MM.1S (cell line): ENCODE results near the gene CLASP1.

Source experiments
- DNase-seq: peaks from one replicate; pipeline ENCODE4 v3.0.0-alpha.2; 2015
- H2AFZ ChIP-seq: fragments of 300-600 bp; sonication (generic); 2 replicates; pipeline ENCODE4 v1.6.0; 2016; ENCODE audit warnings: antibody characterized with exemption, low read length
- H3F3A ChIP-seq: fragments of 300-600 bp; sonication (generic); 2 replicates; pipeline ENCODE4 v1.6.1; 2016; ENCODE audit warnings: mild to moderate bottlenecking, antibody characterized with exemption, low read length, moderate library complexity, mixed read lengths; ENCODE audit not compliant: insufficient read depth
- H3K27ac ChIP-seq: fragments of 300-600 bp; sonication (generic); 2 replicates; pipeline ENCODE4 v1.5.1; 2016; ENCODE audit warnings: mild to moderate bottlenecking, low read length
- H3K27me3 ChIP-seq: fragments of 300-600 bp; sonication (generic); replicated peaks from 2 replicates; pipeline ENCODE4 v1.6.0; 2016; ENCODE audit warnings: low read length; ENCODE audit not compliant: insufficient read depth
- H3K36me3 ChIP-seq: fragments of 300-600 bp; sonication (generic); replicated peaks from 2 replicates; pipeline ENCODE4 v1.6.1; 2016; ENCODE audit warnings: mild to moderate bottlenecking, low read length, mixed read lengths; ENCODE audit not compliant: insufficient read depth
- H3K4me1 ChIP-seq: fragments of 300-600 bp; sonication (generic); 2 replicates; pipeline ENCODE4 v1.6.1; 2016; ENCODE audit warnings: low read length, mixed read lengths
- H3K4me2 ChIP-seq: fragments of 300-600 bp; sonication (generic); 2 replicates; pipeline ENCODE4 v1.6.0; 2016; ENCODE audit warnings: low read depth, low read length
- H3K4me3 ChIP-seq: fragments of 300-600 bp; sonication (generic); 2 replicates; pipeline ENCODE4 v1.5.1; 2016; ENCODE audit warnings: low read length, mixed read lengths
- H3K79me2 ChIP-seq: fragments of 300-600 bp; sonication (generic); 2 replicates; pipeline ENCODE4 v1.6.1; 2016; ENCODE audit warnings: mixed run types, low read length, mixed read lengths
- H3K9ac ChIP-seq: fragments of 300-600 bp; sonication (generic); 2 replicates; pipeline ENCODE4 v1.6.1; 2016; ENCODE audit warnings: low read length, mixed read lengths
- H3K9me2 ChIP-seq: fragments of 300-600 bp; sonication (generic); replicated peaks from 2 replicates; pipeline ENCODE4 v1.6.1; 2016; ENCODE audit warnings: mild to moderate bottlenecking, low read length, mixed read lengths; ENCODE audit not compliant: insufficient read depth
- H3K9me3 ChIP-seq: fragments of 300-600 bp; sonication (generic); replicated peaks from 2 replicates; pipeline ENCODE4 v1.6.1; 2016; ENCODE audit warnings: mild to moderate bottlenecking, low read length, mixed read lengths; ENCODE audit not compliant: insufficient read depth
- H4K20me1 ChIP-seq: fragments of 300-600 bp; sonication (generic); 2 replicates; pipeline ENCODE4 v1.6.1; 2016; ENCODE audit warnings: mild to moderate bottlenecking, low read length, moderate library complexity, mixed read lengths; ENCODE audit not compliant: insufficient read depth
- EZH2 ChIP-seq: fragments of 300-600 bp; sonication (generic); optimal IDR thresholded peaks from 2 replicates; pipeline ENCODE3; 2017; ENCODE audit warnings: low read depth, mild to moderate bottlenecking, antibody characterized with exemption, low read length, mixed read lengths
- EZH2phosphoT487 ChIP-seq: fragments of 300-600 bp; sonication (generic); IDR thresholded peaks from 2 replicates; pipeline ENCODE4 v1.6.1; 2018; ENCODE audit warnings: antibody characterized with exemption, low read length
- TF ChIP-seq, protein P1 (sequence below): fragments of 300-600 bp; sonication (generic); IDR thresholded peaks from 2 replicates; pipeline ENCODE4 v1.5.1; 2016; ENCODE audit warnings: antibody characterized with exemption, low read length, mixed read lengths

The CLASP1 gene

GRCh38 chr2:121562269-121563176 is 86.7 kb downstream of the CLASP1 start:
- Histone ChIP-seq H3K4me1 (peaks cover 4% of the 10 kb centered on the region; the same call in 1 of the 2 replicates), H3K4me3 (no peak overlapping the region), H3K36me3 (no peaks in the 10 kb centered on the region), H3K9me3 (no peaks in the 10 kb centered on the region), H4K20me1 (0 out of 2 replicates have a peak, but pooled peaks cover 4% of the 10 kb centered on the region), H3K79me2 (peaks cover 93% of the 10 kb centered on the region), H3K9ac (no peak overlapping the region), H3K27me3 (no peaks in the 10 kb centered on the region), H3K27ac (no peak overlapping the region; the same call in 1 of the 2 replicates), H2AFZ (no peak overlapping the region), H3K4me2 (peak overlapping the region; percentile 17; the same call in 1 of the 2 replicates), H3F3A (no peaks in the 10 kb centered on the region), H3K9me2 (no peaks in the 10 kb centered on the region)
- DNase-seq = no peak
- no peak for TF ChIP-seq EZH2
- TF ChIP-seq, protein P1, sequence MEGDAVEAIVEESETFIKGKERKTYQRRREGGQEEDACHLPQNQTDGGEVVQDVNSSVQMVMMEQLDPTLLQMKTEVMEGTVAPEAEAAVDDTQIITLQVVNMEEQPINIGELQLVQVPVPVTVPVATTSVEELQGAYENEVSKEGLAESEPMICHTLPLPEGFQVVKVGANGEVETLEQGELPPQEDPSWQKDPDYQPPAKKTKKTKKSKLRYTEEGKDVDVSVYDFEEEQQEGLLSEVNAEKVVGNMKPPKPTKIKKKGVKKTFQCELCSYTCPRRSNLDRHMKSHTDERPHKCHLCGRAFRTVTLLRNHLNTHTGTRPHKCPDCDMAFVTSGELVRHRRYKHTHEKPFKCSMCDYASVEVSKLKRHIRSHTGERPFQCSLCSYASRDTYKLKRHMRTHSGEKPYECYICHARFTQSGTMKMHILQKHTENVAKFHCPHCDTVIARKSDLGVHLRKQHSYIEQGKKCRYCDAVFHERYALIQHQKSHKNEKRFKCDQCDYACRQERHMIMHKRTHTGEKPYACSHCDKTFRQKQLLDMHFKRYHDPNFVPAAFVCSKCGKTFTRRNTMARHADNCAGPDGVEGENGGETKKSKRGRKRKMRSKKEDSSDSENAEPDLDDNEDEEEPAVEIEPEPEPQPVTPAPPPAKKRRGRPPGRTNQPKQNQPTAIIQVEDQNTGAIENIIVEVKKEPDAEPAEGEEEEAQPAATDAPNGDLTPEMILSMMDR = no peak
- no peak for TF ChIP-seq EZH2phosphoT487

DNA sequence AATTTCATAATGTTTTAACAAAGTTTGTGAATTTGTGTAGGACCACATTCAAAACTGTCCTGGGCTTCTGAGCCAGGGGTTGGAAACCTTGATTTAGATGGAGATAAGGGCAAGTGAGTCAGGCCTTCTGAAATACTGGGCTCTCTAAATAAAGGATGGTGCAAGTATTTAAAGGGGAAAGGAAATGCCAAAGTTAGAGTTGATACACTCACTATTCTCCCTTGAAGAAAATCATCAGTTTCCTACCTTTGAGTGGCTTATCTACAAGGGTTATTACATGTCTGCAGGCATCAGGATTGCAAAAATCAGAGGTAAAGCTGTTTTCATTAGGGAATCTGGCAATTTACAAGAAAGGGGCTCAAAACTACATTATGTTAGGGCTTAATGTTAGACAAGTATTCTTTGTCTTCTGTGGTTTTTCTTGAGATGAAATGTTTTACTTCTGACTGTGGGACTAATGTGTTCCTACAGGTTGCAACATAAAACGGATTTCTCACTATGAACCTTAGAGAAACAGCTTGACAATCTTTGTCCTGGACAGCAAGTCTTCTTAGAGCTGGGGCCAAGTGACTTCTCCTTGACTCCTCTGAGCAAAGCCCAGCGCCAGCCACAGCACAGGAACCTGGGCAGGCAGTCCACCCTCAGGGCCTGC is 87.5 kb downstream of the CLASP1 start:
- Histone ChIP-seq H4K20me1 (0 out of 2 replicates have a peak, but pooled peaks cover 4% of the 10 kb centered on the region), H3K9ac (no peak overlapping the region), H3K4me3 (no peak overlapping the region), H3K79me2 (peaks cover 90% of the 10 kb centered on the region), H3K9me3 (no peaks in the 10 kb centered on the region), H3K36me3 (no peaks in the 10 kb centered on the region), H3K4me2 (no peak overlapping the region), H3K27me3 (no peaks in the 10 kb centered on the region), H3F3A (no peaks in the 10 kb centered on the region), H2AFZ (no peak overlapping the region), H3K9me2 (no peaks in the 10 kb centered on the region), H3K4me1 (peaks cover 4% of the 10 kb centered on the region; the same call in 1 of the 2 replicates), H3K27ac (no peak overlapping the region)
- DNase-seq = no peak
- no peak for TF ChIP-seq EZH2
- TF ChIP-seq EZH2phosphoT487 = no peak
- TF ChIP-seq, protein P1 = no peak

DNA sequence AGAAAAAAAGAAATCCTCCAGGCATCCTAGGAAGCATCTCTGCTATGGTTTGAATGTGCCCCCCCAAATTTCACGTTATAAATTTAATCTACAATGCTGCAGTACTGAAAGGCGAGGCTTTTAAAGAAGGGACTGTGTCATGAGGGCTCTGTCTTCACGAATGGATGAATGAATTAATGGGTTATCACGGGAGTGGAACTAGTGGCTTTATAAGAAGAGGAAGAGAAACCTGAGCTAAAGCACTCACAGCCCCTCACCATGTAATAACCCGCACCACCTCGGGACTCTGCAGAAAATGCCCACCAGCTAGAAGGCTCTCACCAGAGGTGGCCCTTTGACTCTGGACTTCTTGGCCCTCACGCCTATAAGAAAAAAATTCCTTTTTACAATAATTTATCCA is 90.9 kb downstream of the CLASP1 start:
- H3F3A ChIP-seq = no peaks in the 10 kb centered on the region
- H3K79me2 ChIP-seq = peaks cover 83% of the 10 kb centered on the region
- peaks cover 4% of the 10 kb centered on the region; the same call in 1 of the 2 replicates for H4K20me1 ChIP-seq
- no peaks in the 10 kb centered on the region for H3K36me3 ChIP-seq
- H3K9me3 ChIP-seq = no peaks in the 10 kb centered on the region
- H3K4me1 ChIP-seq = peaks cover 4% of the 10 kb centered on the region; the same call in 1 of the 2 replicates
- H3K4me3 ChIP-seq = no peak overlapping the region
- no peaks in the 10 kb centered on the region for H3K9me2 ChIP-seq
- no peak for DNase-seq
- H2AFZ ChIP-seq = no peak overlapping the region
- H3K4me2 ChIP-seq = no peak overlapping the region
- TF ChIP-seq, protein P1 = no peak
- TF ChIP-seq EZH2 (no peak), EZH2phosphoT487 (no peak)
- no peaks in the 10 kb centered on the region for H3K27me3 ChIP-seq
- no peak overlapping the region for H3K27ac ChIP-seq
- H3K9ac ChIP-seq = no peak overlapping the region
